Endothelial cell of umbilical vein (primary cell): ENCODE results near the gene SYCP3. TPM values are rescaled to one million over a fixed set of nuclear protein-coding genes. Genes with fewer than 3 reads are reported as not detected.

Source experiments
- BruUV-seq: library from RNA; stranded (reverse); fragments of 400-500 nt; replicated peaks from 2 replicates; lab custom pipeline; 2021; lab: Mats Ljungman, UMichigan
- CTCF ChIA-PET: fragments of 300-600, 350-600 bp; sonication (Branson Sonifier 250); formaldehyde crosslinking; loops from one replicate; lab custom pipeline; 2021; ENCODE audit warnings: antibody characterized with exemption, inconsistent platforms; lab: Charles Lee
- POLR2A ChIA-PET: fragments of 300-600, 350-600 bp; sonication (Branson Sonifier 250); formaldehyde crosslinking; loops from one replicate; lab custom pipeline; 2021; ENCODE audit warnings: antibody characterized with exemption, inconsistent platforms; lab: Charles Lee
- DNase-seq: peaks from one replicate; pipeline ENCODE4 v3.0.0-alpha.2; 2011; ENCODE audit warnings: low read depth, low spot score
- FAIRE-seq: peaks from 2 replicates; lab custom pipeline; 2011; peaks lifted over from hg19 to GRCh38; lab: Jason Lieb, UNC
- H2AFZ ChIP-seq: 2 replicates; pipeline ENCODE4 v1.6.0; 2012; ENCODE audit warnings: low read depth, low read length, control low read depth, inconsistent platforms
- H3K27ac ChIP-seq: 2 replicates; pipeline ENCODE4 v1.5.1; 2011; ENCODE audit warnings: low read depth, mild to moderate bottlenecking, control low read depth, low read length, moderate library complexity; ENCODE audit not compliant: insufficient read depth
- H3K27me3 ChIP-seq, 2 experiments: 2 replicates each; pipeline versions ENCODE4 v1.6.0 to v1.6.1; 2011; ENCODE audit warnings: low read length in 2 of 2, mixed read lengths in 1 of 2; ENCODE audit not compliant: control insufficient read depth in 2 of 2, insufficient read depth in 2 of 2
- H3K36me3 ChIP-seq, 2 experiments: 2 replicates in 1 of 2; 3 replicates in 1 of 2; pipeline ENCODE4 v1.5.1; 2011; ENCODE audit warnings: low read length in 2 of 2, mild to moderate bottlenecking in 1 of 2, moderate library complexity in 1 of 2; ENCODE audit not compliant: control insufficient read depth in 2 of 2, insufficient read depth in 2 of 2; ENCODE audit errors: extremely low read depth in 1 of 2
- H3K4me1 ChIP-seq: 3 replicates; pipeline ENCODE4 v1.5.1; 2011; ENCODE audit warnings: mild to moderate bottlenecking, low read length; ENCODE audit not compliant: control insufficient read depth, insufficient read depth; ENCODE audit errors: extremely low read depth
- H3K4me2 ChIP-seq: 2 replicates; pipeline ENCODE4 v1.6.1; 2011; ENCODE audit warnings: low read length, control low read depth, mixed read lengths; ENCODE audit not compliant: insufficient read depth
- H3K4me3 ChIP-seq, 3 experiments: fragments of 200-600 bp in 1 of 3; sonication (generic), shearing (Covaris generic) in 1 of 3; replicated peaks in 1 of 3; 2 replicates each; pipeline ENCODE4 v1.5.1; 2011 to 2016; ENCODE audit warnings: control low read depth in 3 of 3, low read length in 3 of 3, mild to moderate bottlenecking in 2 of 3, inconsistent platforms in 1 of 3, low read depth in 1 of 3, moderate library complexity in 1 of 3; ENCODE audit not compliant: insufficient read depth in 1 of 3
- H3K79me2 ChIP-seq: 2 replicates; pipeline ENCODE4 v1.6.0; 2012; ENCODE audit warnings: low read length, inconsistent platforms; ENCODE audit not compliant: control insufficient read depth, insufficient read depth
- H3K9ac ChIP-seq: replicated peaks from 2 replicates; pipeline ENCODE3; 2011; ENCODE audit warnings: low read length, control low read depth; ENCODE audit not compliant: insufficient read depth; ENCODE audit errors: extremely low read depth
- H3K9me1 ChIP-seq: replicated peaks from 3 replicates; pipeline ENCODE4 v1.6.0; 2011; ENCODE audit warnings: mild to moderate bottlenecking, low read length; ENCODE audit not compliant: control insufficient read depth, insufficient read depth; ENCODE audit errors: extremely low read depth
- H3K9me3 ChIP-seq: replicated peaks from 2 replicates; pipeline ENCODE4 v1.5.1; 2012; ENCODE audit warnings: low read length, inconsistent platforms; ENCODE audit not compliant: control insufficient read depth, insufficient read depth
- H4K20me1 ChIP-seq: replicated peaks from 2 replicates; pipeline ENCODE3; 2011; ENCODE audit warnings: mild to moderate bottlenecking, low read length; ENCODE audit not compliant: control insufficient read depth, insufficient read depth; ENCODE audit errors: extremely low read depth
- EZH2 ChIP-seq: IDR thresholded peaks from 2 replicates; pipeline ENCODE4 v1.6.1; 2012; ENCODE audit warnings: borderline replicate concordance, low read depth, mild to moderate bottlenecking, moderate library complexity, low read length, inconsistent platforms; ENCODE audit not compliant: severe bottlenecking
- FOS ChIP-seq: IDR thresholded peaks from 2 replicates; pipeline ENCODE4 v1.6.1; 2011; ENCODE audit warnings: mild to moderate bottlenecking, low read length, moderate library complexity, borderline replicate concordance; ENCODE audit not compliant: insufficient read depth
- GATA2 ChIP-seq: IDR thresholded peaks from 2 replicates; pipeline ENCODE4 v1.7.0; 2011; ENCODE audit warnings: low read depth, mild to moderate bottlenecking, moderate library complexity, mixed read lengths, low read length; ENCODE audit not compliant: insufficient read length, insufficient read depth
- JUN ChIP-seq: IDR thresholded peaks from 2 replicates; pipeline ENCODE4 v1.6.1; 2011; ENCODE audit warnings: borderline replicate concordance, low read depth; ENCODE audit not compliant: insufficient read length, insufficient read depth
- MYC ChIP-seq: IDR thresholded peaks from one replicate; pipeline ENCODE4 v1.6.1; 2011; ENCODE audit warnings: mild to moderate bottlenecking, low read depth, low read length
- POLR2A ChIP-seq: IDR thresholded peaks from 2 replicates; pipeline ENCODE4 v1.6.1; 2012; ENCODE audit warnings: low read depth, mild to moderate bottlenecking, control low read depth, low read length
- POLR2AphosphoS5 ChIP-seq: IDR thresholded peaks from 2 replicates; pipeline ENCODE4 v1.6.1; 2012; ENCODE audit warnings: low read depth, mild to moderate bottlenecking, control low read depth, low read length, moderate library complexity; ENCODE audit not compliant: insufficient read depth
- dilution Hi-C: fragments of 300-500 bp; cut with MboI; formaldehyde crosslinking; loops from one replicate; pipeline ENCODE4 v1.15.0; 2019; ENCODE audit warnings: low sequenced_read_pairs; ENCODE audit not compliant: extremely low pct_ligation_motif_present
- intact Hi-C: fragments of 100-400 bp; cut with micrococcal nuclease; formaldehyde crosslinking; loops from one replicate; pipeline ENCODE4 v1.10.0; 2022
- polyA plus RNA-seq, 4 experiments: library from polyadenylated mRNA; depleted of rRNA in 3 of 4; stranded (reverse) in 3 of 4; unstranded in 1 of 4; fragments of >200 nt; gene quantifications; 2 replicates each; pipeline versions ENCODE4 v1.2.1 to v1.2.3, GENCODE V29; 2011 to 2012; ENCODE audit warnings: missing spikeins in 1 of 4
- total RNA-seq: library from RNA; stranded (reverse); gene quantifications from 2 replicates; pipeline ENCODE4 v1.2.3, GENCODE V29; 2021
- TF ChIP-seq, protein P1 (sequence below): IDR thresholded peaks from 2 replicates; pipeline ENCODE4 v1.6.1; 2011; ENCODE audit not compliant: insufficient read depth, insufficient read length
- TF ChIP-seq, protein P2 (sequence below), 2 donors: IDR thresholded peaks; 1 replicate in 1 of 2; 2 replicates in 1 of 2; pipeline ENCODE4 v1.5.1; 2011; ENCODE audit warnings: low read length in 2 of 2, mild to moderate bottlenecking in 2 of 2, moderate library complexity in 2 of 2, control low read depth in 1 of 2, inconsistent platforms in 1 of 2, low read depth in 1 of 2; ENCODE audit not compliant: insufficient read depth in 1 of 2; ENCODE audit errors: extremely low read depth in 1 of 2

SYCP3 gene
- total and polyA plus RNA-seq, 2 donors (not counting 3 experiments of a cell fraction or from before 2014, with no cell fraction given), result 0.29 TPM; not detected in 1

DNA sequence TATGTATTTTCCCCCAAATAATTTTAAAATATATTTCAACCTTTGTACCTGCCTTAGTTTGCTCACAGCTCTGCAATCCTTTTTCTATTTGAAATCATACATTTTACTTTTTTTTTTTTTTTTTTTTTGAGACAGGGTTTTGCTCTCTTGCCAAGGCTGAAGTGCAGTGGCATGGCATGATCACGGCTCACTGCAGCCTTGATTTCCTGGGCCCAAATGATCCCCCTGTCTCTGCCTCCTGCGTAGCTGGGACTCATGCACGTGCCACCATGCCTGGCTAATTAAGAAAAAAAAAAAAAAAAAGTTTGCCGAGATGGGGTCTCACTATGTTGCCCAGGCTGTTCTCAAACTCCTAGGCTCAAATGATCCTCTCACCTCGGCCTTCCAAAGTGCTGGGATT is 1.3 kb upstream of the SYCP3 start:
- H3K79me2 ChIP-seq, result no peaks in the 10 kb centered on the region
- FAIRE-seq (no peak), DNase-seq (no peak)
- H3K9ac ChIP-seq, result no peak overlapping the region
- H3K9me3 ChIP-seq, result no peaks in the 10 kb centered on the region
- H3K4me1 ChIP-seq, result no peaks in the 10 kb centered on the region
- no peak overlapping the region for H3K4me2 ChIP-seq
- H3K27ac ChIP-seq, result no peak overlapping the region
- BruUV-seq, result no TSS peak
- ChIA-PET POLR2A (no interaction called here), CTCF (interaction anchor here (0.6 kb wide), 1 partner anchor 19 kb away, joined by 4 read pairs; no protein-coding TSS in a partner anchor)
- no peaks in the 10 kb centered on the region for H4K20me1 ChIP-seq
- no peaks in the 10 kb centered on the region for H3K9me1 ChIP-seq
- no peak overlapping the region for H2AFZ ChIP-seq
- no peak for TF ChIP-seq POLR2AphosphoS5
- TF ChIP-seq FOS, result no peak
- TF ChIP-seq, protein P1, sequence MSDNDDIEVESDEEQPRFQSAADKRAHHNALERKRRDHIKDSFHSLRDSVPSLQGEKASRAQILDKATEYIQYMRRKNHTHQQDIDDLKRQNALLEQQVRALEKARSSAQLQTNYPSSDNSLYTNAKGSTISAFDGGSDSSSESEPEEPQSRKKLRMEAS, result no peak
- no peak for TF ChIP-seq POLR2A
- TF ChIP-seq GATA2, result no peak
- no peak for TF ChIP-seq MYC
- TF ChIP-seq, protein P2, sequence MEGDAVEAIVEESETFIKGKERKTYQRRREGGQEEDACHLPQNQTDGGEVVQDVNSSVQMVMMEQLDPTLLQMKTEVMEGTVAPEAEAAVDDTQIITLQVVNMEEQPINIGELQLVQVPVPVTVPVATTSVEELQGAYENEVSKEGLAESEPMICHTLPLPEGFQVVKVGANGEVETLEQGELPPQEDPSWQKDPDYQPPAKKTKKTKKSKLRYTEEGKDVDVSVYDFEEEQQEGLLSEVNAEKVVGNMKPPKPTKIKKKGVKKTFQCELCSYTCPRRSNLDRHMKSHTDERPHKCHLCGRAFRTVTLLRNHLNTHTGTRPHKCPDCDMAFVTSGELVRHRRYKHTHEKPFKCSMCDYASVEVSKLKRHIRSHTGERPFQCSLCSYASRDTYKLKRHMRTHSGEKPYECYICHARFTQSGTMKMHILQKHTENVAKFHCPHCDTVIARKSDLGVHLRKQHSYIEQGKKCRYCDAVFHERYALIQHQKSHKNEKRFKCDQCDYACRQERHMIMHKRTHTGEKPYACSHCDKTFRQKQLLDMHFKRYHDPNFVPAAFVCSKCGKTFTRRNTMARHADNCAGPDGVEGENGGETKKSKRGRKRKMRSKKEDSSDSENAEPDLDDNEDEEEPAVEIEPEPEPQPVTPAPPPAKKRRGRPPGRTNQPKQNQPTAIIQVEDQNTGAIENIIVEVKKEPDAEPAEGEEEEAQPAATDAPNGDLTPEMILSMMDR (IDR thresholded peaks at IDR 0.05; ENCODE audit: extremely low read depth in 1 of 2, insufficient read depth in 1 of 2, low read depth in 1 of 2, low read length in 2 of 2), result no peak
- TF ChIP-seq JUN, result no peak
- no peak for TF ChIP-seq EZH2
- no peaks in the 10 kb centered on the region for H3K27me3 ChIP-seq
- peaks cover 0 to 8% of the 10 kb centered on the region in 2 experiments for H3K36me3 ChIP-seq
- intact Hi-C loops, result no loop called here
- dilution Hi-C loops, result no loop called here
- H3K4me3 ChIP-seq, result no peak overlapping the region
